Measurements from ENCODE around the gene CEP170B.
A peak's percentile ranks its signal among the peaks of the same experiment; 100 is the strongest.
"Not testable (repeated sequence)": the region's sequence is repeated elsewhere in the genome, so short reads cannot be mapped to it uniquely, and the experiment has no call there.

CEP170B gene

DNA sequence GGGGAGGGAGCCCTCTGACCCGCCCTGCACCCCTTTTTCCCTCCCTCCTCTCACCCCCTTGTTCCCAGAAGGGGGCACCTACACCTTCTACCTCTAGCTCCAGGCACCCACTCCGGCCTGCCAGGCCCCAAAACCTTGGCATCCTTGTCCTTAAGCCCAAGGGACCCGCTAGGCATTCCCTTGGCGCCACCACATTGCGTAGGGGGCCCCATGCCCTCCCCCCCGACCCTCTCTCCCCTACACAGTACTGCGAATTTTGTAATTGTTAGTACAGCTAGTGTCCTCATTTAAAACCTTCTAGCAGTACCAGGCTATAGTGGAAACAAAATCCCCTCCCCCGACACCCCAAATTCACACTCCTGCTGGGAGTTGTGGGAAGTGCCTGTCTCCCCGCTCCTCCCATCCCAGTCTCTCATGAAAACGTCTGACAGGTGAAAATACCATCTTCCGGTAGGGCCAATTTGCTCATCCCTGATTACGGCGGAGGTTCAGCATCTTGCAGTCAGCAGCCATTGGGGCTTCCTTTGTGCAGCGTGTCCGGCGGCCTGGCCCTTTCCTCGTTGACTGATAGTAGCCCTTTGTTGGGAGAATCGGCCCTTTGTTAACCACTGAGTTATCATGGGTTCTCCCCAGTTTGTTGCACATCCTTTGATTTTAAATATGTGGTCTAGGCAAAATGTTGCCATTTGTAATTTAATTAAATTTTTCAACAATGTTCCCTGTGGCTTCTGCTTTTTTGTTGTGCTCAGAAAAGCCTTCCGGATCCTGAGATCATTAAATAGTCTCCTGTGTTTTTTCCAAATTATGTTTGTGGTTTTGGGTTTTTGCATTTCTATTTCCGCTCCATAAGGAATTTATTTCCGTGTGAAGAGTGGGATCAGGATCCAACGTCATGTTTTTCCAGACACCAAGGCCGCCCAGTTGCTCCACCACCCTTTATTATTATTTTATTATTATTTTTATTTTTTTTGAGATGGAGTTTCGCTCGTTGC lies 7.9 kb upstream of the CEP170B start:
- no peak overlapping the region for H3K4me3 Mint-ChIP-seq
- H3K27ac Mint-ChIP-seq, result no peak overlapping the region
- H3K36me3 Mint-ChIP-seq (ENCODE audit: low read depth), result no peaks in the 10 kb centered on the region
- no peaks in the 10 kb centered on the region for H3K4me1 Mint-ChIP-seq (ENCODE audit: low read depth)
- H3K27me3 Mint-ChIP-seq, result peaks cover 7% of the 10 kb centered on the region
- H3K9me3 Mint-ChIP-seq, result no peaks in the 10 kb centered on the region

GRCh38 chr14:104857931-104858330 lies 7.1 kb upstream of the CEP170B start:
- H3K27me3 Mint-ChIP-seq; H3K4me1 Mint-ChIP-seq (ENCODE audit: low read depth); H3K36me3 Mint-ChIP-seq (ENCODE audit: low read depth); H3K27ac Mint-ChIP-seq; H3K9me3 Mint-ChIP-seq; H3K4me3 Mint-ChIP-seq: not testable (repeated sequence)

DNA sequence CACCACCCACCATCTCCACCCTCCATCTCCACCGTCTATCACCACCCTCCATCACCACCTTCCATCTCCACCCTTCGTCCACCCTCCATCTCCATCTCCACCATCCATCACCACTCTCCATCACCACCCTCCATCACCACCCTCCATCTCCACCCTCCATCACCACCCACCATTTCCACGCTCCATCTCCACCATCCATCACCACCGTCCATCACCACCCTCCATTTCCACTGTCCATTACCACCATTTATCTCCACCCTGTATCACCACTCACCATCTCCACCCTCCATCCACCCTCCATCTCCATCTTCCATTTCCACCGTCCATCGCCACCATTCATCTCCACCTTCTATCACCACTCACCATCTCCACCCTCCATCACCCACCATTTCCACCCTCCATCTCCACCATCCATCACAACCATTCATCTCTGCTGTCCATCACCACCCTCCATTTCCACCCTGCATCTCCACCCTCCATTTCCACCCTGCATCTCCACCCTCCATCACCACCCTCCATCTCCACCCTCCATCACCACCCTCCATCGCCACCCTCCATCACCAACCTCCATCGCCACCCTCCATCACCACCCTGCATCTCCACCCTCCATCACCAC lies 6.1 kb upstream of the CEP170B start:
- H3K4me3 Mint-ChIP-seq, result no peak overlapping the region
- no peak overlapping the region for H3K27ac Mint-ChIP-seq
- no peaks in the 10 kb centered on the region for H3K9me3 Mint-ChIP-seq
- peaks cover 8% of the 10 kb centered on the region for H3K27me3 Mint-ChIP-seq
- no peaks in the 10 kb centered on the region for H3K4me1 Mint-ChIP-seq (ENCODE audit: low read depth)
- H3K36me3 Mint-ChIP-seq (ENCODE audit: low read depth), result no peaks in the 10 kb centered on the region

DNA sequence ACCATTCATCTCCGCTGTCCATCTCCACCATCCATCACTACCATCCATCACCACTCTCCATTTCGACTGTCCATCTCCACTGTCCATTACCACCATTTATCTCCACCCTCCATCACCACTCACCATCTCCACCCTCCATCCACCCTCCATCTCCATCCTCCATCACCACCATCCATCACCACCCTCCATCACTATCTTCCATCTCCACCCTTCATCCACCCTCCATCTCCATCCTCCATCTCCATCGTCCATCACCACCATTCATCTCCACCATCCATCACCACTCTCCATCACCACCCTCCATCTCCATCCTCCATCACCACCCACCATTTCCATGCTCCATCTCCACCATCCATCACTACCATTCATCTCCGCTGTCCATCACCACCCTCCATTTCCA lies 5.2 kb upstream of the CEP170B start:
- H3K4me3 Mint-ChIP-seq, result no peak overlapping the region
- H3K36me3 Mint-ChIP-seq (ENCODE audit: low read depth), result no peaks in the 10 kb centered on the region
- H3K9me3 Mint-ChIP-seq, result no peaks in the 10 kb centered on the region
- peaks cover 8% of the 10 kb centered on the region for H3K27me3 Mint-ChIP-seq
- H3K4me1 Mint-ChIP-seq (ENCODE audit: low read depth), result no peaks in the 10 kb centered on the region
- H3K27ac Mint-ChIP-seq, result no peak overlapping the region

DNA sequence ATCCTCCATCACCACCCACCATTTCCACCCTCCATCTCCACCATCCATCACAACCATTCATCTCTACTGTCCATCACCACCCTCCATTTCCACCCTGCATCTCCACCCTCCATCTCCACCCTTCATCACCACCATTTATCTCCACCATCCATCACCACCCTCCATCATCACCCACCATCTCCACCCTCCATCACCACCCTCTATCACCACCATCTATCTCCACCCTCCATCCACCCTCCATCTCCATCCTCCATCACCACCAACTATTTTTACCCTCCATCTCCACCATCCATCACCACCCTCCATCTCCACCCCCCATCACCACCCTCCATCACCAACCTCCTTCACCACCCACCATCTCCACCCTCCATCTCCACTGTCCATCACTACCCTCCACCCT lies 4.7 kb upstream of the CEP170B start:
- Mint-ChIP-seq H3K27me3 (peaks cover 8% of the 10 kb centered on the region), H3K4me3 (no peak overlapping the region), H3K27ac (no peak overlapping the region), H3K36me3 (ENCODE audit: low read depth) (no peaks in the 10 kb centered on the region), H3K4me1 (ENCODE audit: low read depth) (no peaks in the 10 kb centered on the region), H3K9me3 (no peaks in the 10 kb centered on the region)

- no peaks in the 10 kb centered on the region for H3K36me3 Mint-ChIP-seq (ENCODE audit: low read depth)
- H3K27me3 Mint-ChIP-seq, result peaks cover 16% of the 10 kb centered on the region
- no peak overlapping the region for H3K4me3 Mint-ChIP-seq
- no peak overlapping the region for H3K27ac Mint-ChIP-seq
- H3K4me1 Mint-ChIP-seq (ENCODE audit: low read depth), result no peaks in the 10 kb centered on the region
- H3K9me3 Mint-ChIP-seq, result no peaks in the 10 kb centered on the region
Observed at GRCh38 chr14:104863131-104863862, 1.8 kb upstream of the CEP170B start.

DNA sequence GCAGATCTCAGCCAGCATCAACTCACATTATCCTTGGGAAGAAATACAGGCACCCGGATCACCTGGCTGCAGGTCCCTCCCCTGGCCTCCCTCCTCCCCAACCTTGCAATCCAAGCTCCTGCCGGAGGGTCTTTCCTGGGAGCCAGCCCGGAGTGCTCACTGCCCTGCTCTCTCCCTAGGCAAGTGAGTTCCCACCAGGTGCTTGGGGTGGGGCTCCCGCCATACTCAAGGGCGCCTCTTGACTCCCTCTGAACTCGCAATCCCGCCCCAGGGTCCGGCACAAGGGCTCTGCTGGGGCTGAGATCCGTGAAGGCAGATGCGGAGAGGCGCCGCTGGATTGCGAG lies 1.2 kb upstream of the CEP170B start:
- peaks cover 16% of the 10 kb centered on the region for H3K27me3 Mint-ChIP-seq
- H3K4me3 Mint-ChIP-seq, result no peak overlapping the region
- H3K4me1 Mint-ChIP-seq (ENCODE audit: low read depth), result no peaks in the 10 kb centered on the region
- no peaks in the 10 kb centered on the region for H3K36me3 Mint-ChIP-seq (ENCODE audit: low read depth)
- H3K9me3 Mint-ChIP-seq, result no peaks in the 10 kb centered on the region
- no peak overlapping the region for H3K27ac Mint-ChIP-seq

DNA sequence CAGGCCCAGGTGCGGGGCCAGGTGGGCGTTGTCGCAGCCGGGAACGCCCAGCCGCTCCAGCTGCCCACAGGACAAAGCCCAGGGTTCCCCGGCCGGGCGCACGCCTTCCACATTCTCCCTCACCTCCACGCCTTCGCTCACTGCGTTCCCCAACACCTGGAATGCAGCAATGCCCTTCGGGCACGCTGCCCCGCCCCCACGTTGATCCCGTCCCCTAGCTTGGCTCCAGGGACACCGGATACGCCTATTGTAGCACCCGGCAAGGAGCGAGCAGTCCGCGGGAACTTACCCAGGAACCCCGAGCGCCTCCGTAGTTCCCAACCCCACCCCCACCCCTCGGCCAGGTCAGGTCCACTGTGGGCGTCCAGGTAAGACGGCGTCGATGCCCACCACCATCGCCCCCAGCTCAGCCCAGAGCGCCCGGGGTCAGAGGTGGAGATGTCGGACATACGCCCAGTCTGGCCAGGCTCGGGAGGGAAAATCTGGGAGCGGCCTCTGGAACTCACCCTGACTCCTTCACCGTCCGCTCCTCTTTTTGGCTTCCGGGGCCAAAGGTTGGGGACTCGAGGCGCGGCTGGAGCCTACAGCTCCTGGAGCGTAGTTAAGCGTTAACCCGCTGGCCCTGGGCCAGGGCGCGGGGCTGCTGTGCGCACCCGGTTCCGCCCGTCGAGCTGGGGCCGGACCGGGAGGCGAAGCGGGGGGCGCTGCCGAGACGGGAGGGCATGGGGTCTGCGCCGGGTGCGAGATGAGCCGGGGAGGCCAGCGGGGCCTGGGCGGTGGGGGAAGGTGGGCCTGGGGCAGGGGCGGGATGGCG lies 594 bp upstream of the CEP170B start:
- H3K4me1 Mint-ChIP-seq (ENCODE audit: low read depth), result no peaks in the 10 kb centered on the region
- H3K27me3 Mint-ChIP-seq, result peaks cover 16% of the 10 kb centered on the region
- H3K4me3 Mint-ChIP-seq, result peak overlapping the region; percentile 49
- no peaks in the 10 kb centered on the region for H3K36me3 Mint-ChIP-seq (ENCODE audit: low read depth)
- no peak overlapping the region for H3K27ac Mint-ChIP-seq
- no peaks in the 10 kb centered on the region for H3K9me3 Mint-ChIP-seq

DNA sequence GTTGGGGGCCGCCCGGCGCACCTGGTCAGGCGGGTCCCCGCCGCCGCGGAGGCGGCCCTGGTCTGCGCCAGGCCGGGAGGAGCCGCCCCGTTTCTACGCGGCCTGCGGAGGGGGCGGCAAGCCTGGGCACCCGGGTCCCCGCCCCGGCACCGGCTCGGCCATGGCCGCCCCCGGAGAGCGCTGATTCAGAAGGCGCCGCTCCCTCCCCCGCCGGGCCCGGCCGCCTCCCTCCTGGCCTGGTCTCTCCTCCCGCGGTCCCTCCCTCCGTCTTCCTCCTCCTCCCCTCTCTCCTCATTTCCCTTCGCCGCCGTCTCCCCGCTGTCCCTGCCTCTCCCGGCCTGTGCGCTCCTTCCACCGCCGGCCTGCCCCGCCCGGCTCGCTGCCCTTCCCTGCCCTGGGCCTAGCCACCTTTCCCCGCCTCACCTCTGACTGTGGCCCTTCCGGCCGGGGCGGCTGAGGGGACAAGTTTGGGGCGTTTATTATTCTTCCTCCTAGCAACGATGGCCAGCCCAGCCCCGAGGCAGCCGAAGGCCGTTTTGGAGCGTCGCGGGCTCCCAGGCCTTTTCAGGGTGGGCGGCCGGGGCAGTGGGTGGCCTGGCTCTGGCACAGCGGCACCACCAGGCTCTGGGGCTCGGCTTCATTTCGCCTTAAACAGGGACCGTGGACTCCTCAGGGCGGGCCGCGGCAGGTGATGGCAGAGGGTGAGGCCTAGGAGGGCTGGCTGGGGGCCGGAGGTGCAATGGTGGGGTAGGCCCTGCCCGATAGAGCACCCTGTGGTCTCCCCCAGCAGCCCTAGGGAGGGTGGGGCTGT lies 768 bp downstream of the CEP170B start:
- Mint-ChIP-seq H3K4me3 (peak overlapping the region; percentile 61), H3K9me3 (no peaks in the 10 kb centered on the region), H3K4me1 (ENCODE audit: low read depth) (no peaks in the 10 kb centered on the region), H3K36me3 (ENCODE audit: low read depth) (no peaks in the 10 kb centered on the region), H3K27me3 (peaks cover 16% of the 10 kb centered on the region), H3K27ac (no peak overlapping the region)

GRCh38 chr14:104866451-104867370 lies 1.6 kb downstream of the CEP170B start:
- no peaks in the 10 kb centered on the region for H3K4me1 Mint-ChIP-seq (ENCODE audit: low read depth)
- peaks cover 16% of the 10 kb centered on the region for H3K27me3 Mint-ChIP-seq
- no peaks in the 10 kb centered on the region for H3K36me3 Mint-ChIP-seq (ENCODE audit: low read depth)
- no peak overlapping the region for H3K27ac Mint-ChIP-seq
- H3K4me3 Mint-ChIP-seq, result peak overlapping the region; percentile 37
- H3K9me3 Mint-ChIP-seq, result no peaks in the 10 kb centered on the region

DNA sequence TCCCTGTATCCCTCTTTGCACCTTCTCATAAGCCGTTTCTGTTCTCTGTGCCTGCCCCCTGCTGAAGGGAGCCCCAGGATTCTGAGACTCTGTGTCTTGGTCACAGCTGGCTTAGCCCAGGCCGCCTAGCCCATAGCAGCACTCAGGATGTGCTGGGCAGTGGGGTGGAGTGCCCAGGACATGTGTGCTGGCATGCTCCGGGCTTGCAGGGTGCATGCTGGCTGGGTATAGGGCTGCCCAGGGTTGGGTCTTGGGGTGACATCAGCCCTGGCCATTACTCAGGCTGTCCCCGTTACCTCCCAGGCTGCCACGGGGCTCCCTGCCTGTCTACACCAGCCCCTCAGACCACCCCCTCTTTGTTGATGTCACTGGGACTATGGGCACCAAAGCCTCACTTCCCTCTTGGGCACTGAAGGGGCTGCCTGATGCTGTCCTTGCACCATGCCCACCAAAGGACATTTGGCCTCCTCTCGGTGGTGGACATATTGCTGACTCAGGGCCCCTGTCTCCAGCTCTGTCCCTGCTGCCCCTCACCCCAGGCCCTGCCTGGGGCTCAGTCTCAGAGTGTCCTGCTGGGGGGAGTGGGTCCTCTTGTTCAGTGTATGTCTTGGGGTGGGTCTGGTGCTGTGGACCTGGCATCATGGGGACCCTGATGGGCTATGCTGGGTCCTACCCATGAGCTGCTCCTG lies 2.4 kb downstream of the CEP170B start:
- no peak overlapping the region for H3K4me3 Mint-ChIP-seq
- H3K4me1 Mint-ChIP-seq (ENCODE audit: low read depth), result peaks cover 4% of the 10 kb centered on the region
- peaks cover 16% of the 10 kb centered on the region for H3K27me3 Mint-ChIP-seq
- no peaks in the 10 kb centered on the region for H3K9me3 Mint-ChIP-seq
- H3K36me3 Mint-ChIP-seq (ENCODE audit: low read depth), result no peaks in the 10 kb centered on the region
- no peak overlapping the region for H3K27ac Mint-ChIP-seq

DNA sequence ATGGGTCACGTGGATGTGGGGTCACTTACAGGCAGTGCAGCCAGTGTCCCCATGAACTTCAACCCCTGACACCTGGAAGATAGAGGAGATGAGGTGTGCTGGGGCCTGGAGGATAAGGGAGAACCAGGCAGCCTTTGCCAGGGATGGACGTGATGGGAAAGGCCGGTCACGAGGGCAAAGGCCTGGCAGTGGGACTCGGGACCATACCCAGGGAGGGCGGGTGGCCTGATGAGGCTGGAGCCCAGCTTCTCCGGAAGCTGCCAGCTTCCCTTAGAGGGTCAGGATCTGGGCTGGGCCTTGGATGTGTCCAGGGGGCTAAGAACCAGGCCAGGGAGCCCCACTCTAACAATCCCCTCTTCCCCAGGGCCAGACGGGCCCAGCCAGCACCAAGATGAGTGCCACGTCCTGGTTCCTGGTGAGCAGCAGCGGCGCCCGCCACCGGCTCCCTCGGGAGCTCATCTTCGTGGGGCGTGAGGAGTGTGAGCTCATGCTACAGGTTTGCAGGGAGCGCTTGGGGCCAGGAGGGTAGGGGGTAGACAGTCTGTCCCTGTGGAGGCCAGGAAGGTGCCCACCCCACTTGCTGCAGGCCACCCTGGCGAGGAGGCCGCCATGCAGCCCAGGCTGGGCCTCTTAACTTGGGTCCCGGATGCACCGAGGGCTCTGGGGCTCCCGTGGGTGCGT lies 3.1 kb downstream of the CEP170B start:
- no peak overlapping the region for H3K4me3 Mint-ChIP-seq
- H3K9me3 Mint-ChIP-seq, result no peaks in the 10 kb centered on the region
- H3K27me3 Mint-ChIP-seq, result peaks cover 14% of the 10 kb centered on the region
- H3K4me1 Mint-ChIP-seq (ENCODE audit: low read depth), result peaks cover 7% of the 10 kb centered on the region
- H3K36me3 Mint-ChIP-seq (ENCODE audit: low read depth), result no peaks in the 10 kb centered on the region
- H3K27ac Mint-ChIP-seq, result no peak overlapping the region
